Thyroid gland (tissue), 4 donors: ENCODE measurements around the gene RPL12. TPM values are rescaled to one million over a fixed set of nuclear protein-coding genes. Genes with fewer than 3 reads are reported as not detected.
"Not testable (repeated sequence)": the region's sequence is repeated elsewhere in the genome, so short reads cannot be mapped to it uniquely, and the experiment has no call there.

Experiments
- DNase-seq, 2 donors: peaks; one replicate each; pipeline ENCODE4 v3.0.0-alpha.2; 2019
- H3K27ac ChIP-seq, 3 donors: fragments of 200-600 bp; sonication (generic); 1 replicate in 2 of 3; 2 replicates in 1 of 3; pipeline ENCODE4 v1.5.1; 2016 to 2019; ENCODE audit warnings: mild to moderate bottlenecking in 1 of 3, moderate library complexity in 1 of 3
- H3K27me3 ChIP-seq: fragments of 200-600 bp; sonication (generic); one replicate; pipeline ENCODE4 v1.5.1; 2019
- H3K36me3 ChIP-seq, 2 donors: fragments of 200-600 bp; sonication (generic); one replicate each; pipeline ENCODE4 v1.5.1; 2016 to 2019
- H3K4me1 ChIP-seq, 2 donors: fragments of 200-600 bp; sonication (generic); one replicate each; pipeline ENCODE4 v1.5.1; 2017 to 2019
- H3K4me3 ChIP-seq, 3 donors: fragments of 200-600 bp; sonication (generic); replicated peaks in 1 of 3; 1 replicate in 2 of 3; 2 replicates in 1 of 3; pipeline ENCODE4 v1.5.1; 2016; ENCODE audit warnings: mild to moderate bottlenecking in 1 of 3
- H3K9me3 ChIP-seq: fragments of 200-600 bp; sonication (generic); one replicate; pipeline ENCODE4 v1.5.1; 2017
- CTCF ChIP-seq, 6 experiments: fragments of 200-600 bp in 3 of 6; fragments of 450-650 bp in 3 of 6; sonication (generic) in 3 of 6; IDR thresholded peaks; one replicate each; pipeline ENCODE4 v1.5.1; 2016 to 2019; ENCODE audit warnings: antibody characterized with exemption in 6 of 6, mild to moderate bottlenecking in 2 of 6, inconsistent platforms in 1 of 6, moderate library complexity in 1 of 6
- POLR2A ChIP-seq, 2 donors: fragments of 450-650 bp; IDR thresholded peaks; one replicate each; pipeline ENCODE4 v1.6.1; 2017; ENCODE audit warnings: antibody characterized with exemption in 2 of 2, mild to moderate bottlenecking in 2 of 2, moderate library complexity in 1 of 2
- WGBS, 2 donors: methylation state at CpG; one replicate each; pipeline ENCODE4 v1.1.5; 2017; 5-methylcytosine and 5-hydroxymethylcytosine counted together
- intact Hi-C: fragments of 100-400 bp; cut with DNase I; formaldehyde crosslinking; loops from one replicate; pipeline ENCODE4 v1.15.1; 2023
- total RNA-seq, 4 donors: library from RNA; depleted of rRNA; stranded (reverse); fragments of >200 nt; gene quantifications; one replicate each; pipeline ENCODE4 v1.2.3, GENCODE V29; 2016

RPL12 gene
- total RNA-seq, 4 donors from 2014 or later: 1,286 to 2,844 (median 1,849) TPM

GRCh38 chr9:127474592-127474991 lies 23.4 kb upstream of the RPL12 start:
- peaks cover 4 to 28% of the 10 kb centered on the region in 2 donors for H3K36me3 ChIP-seq
- 96 to 97% methylated on average over 5 of the region's 5 CpGs for WGBS, 2 donors

GRCh38 chr9:127473932-127474331 lies 22.7 kb upstream of the RPL12 start:
- DNase-seq: no peak
- WGBS, 2 donors: 85 to 95% methylated on average over 4 of the region's 4 CpGs
- H3K36me3 ChIP-seq: peaks cover 0 to 21% of the 10 kb centered on the region in 2 donors
- no peaks in the 10 kb centered on the region for H3K27me3 ChIP-seq
- H3K9me3 ChIP-seq: no peaks in the 10 kb centered on the region
- TF ChIP-seq POLR2A (IDR thresholded peaks at IDR 0.05) (no peak), CTCF (IDR thresholded peaks at IDR 0.05) (no peak)
- intact Hi-C loops: no loop called here
- H3K27ac ChIP-seq: no peak overlapping the region
- no peaks in the 10 kb centered on the region for H3K4me1 ChIP-seq
- H3K4me3 ChIP-seq: no peak overlapping the region

More at GRCh38 chr9:127474592-127474991, 23.4 kb upstream of the RPL12 start:
- H3K4me3 ChIP-seq: no peak overlapping the region
- DNase-seq: no peak
- no peaks in the 10 kb centered on the region for H3K4me1 ChIP-seq
- TF ChIP-seq POLR2A (IDR thresholded peaks at IDR 0.05): no peak
- no peak for TF ChIP-seq CTCF (IDR thresholded peaks at IDR 0.05)
- H3K27ac ChIP-seq: no peak overlapping the region
- intact Hi-C loops: no loop called here
- no peaks in the 10 kb centered on the region for H3K9me3 ChIP-seq
- H3K27me3 ChIP-seq: no peaks in the 10 kb centered on the region

- DNase-seq: no peak
- intact Hi-C loops: no loop called here
- no peak for TF ChIP-seq POLR2A (IDR thresholded peaks at IDR 0.05)
- no peak for TF ChIP-seq CTCF (IDR thresholded peaks at IDR 0.05)
- Histone ChIP-seq H3K4me3 (no peak overlapping the region), H3K27ac (no peak overlapping the region), H3K4me1 (no peaks in the 10 kb centered on the region), H3K36me3 (peaks cover 0 to 17% of the 10 kb centered on the region in 2 donors), H3K27me3 (no peaks in the 10 kb centered on the region), H3K9me3 (no peaks in the 10 kb centered on the region)
- 92% methylated on average over 10 of the region's 10 CpGs for WGBS, 2 donors
These were observed 22.3 kb upstream of the RPL12 start for GRCh38 chr9:127473501-127473900.

- Histone ChIP-seq H3K27me3 (no peaks in the 10 kb centered on the region), H3K9me3 (no peaks in the 10 kb centered on the region), H3K27ac (no peak overlapping the region), H3K4me3 (no peak overlapping the region), H3K4me1 (no peaks in the 10 kb centered on the region), H3K36me3 (peaks cover 0 to 18% of the 10 kb centered on the region in 2 donors)
- 93 to 95% methylated on average over 3 of the region's 3 CpGs for WGBS, 2 donors
- intact Hi-C loops: no loop called here
- no peak for TF ChIP-seq POLR2A (IDR thresholded peaks at IDR 0.05)
- no peak for TF ChIP-seq CTCF (IDR thresholded peaks at IDR 0.05)
- DNase-seq: no peak
These were observed 19.5 kb upstream of the RPL12 start for GRCh38 chr9:127470662-127471061.

GRCh38 chr9:127467621-127468020 lies 16.4 kb upstream of the RPL12 start:
- Histone ChIP-seq H3K36me3 (peaks cover 4 to 12% of the 10 kb centered on the region in 2 donors), H3K4me3 (no peak overlapping the region), H3K27ac (no peak overlapping the region), H3K27me3 (no peaks in the 10 kb centered on the region), H3K4me1 (no peaks in the 10 kb centered on the region), H3K9me3 (no peaks in the 10 kb centered on the region)
- no peak for DNase-seq
- 95 to 96% methylated on average over 14 of the region's 14 CpGs for WGBS, 2 donors
- TF ChIP-seq CTCF (IDR thresholded peaks at IDR 0.05) (no peak), POLR2A (IDR thresholded peaks at IDR 0.05) (no peak)
- intact Hi-C loops: no loop called here

- H3K36me3 ChIP-seq: peaks cover 15 to 23% of the 10 kb centered on the region in 2 donors
- H3K9me3 ChIP-seq, H3K4me1 ChIP-seq, H3K27ac ChIP-seq, intact Hi-C loops, DNase-seq, H3K4me3 ChIP-seq, H3K27me3 ChIP-seq: not testable (repeated sequence)
- 95 to 100% methylated on average over 5 of the region's 5 CpGs for WGBS, 2 donors
These were observed 15.3 kb upstream of the RPL12 start for GRCh38 chr9:127466407-127466917.
